22Rv1 (cell line): ENCODE results near the gene PIGH.
"Not testable (repeated sequence)": the region's sequence is repeated elsewhere in the genome, so short reads cannot be mapped to it uniquely, and the experiment has no call there.

Experiments used
- CTCF ChIP-seq: fragments of 450-650 bp; IDR thresholded peaks from 2 replicates; pipeline ENCODE4 v1.5.1; 2017; ENCODE audit warnings: mild to moderate bottlenecking
- ZFX ChIP-seq: fragments of 450-650 bp; IDR thresholded peaks from 2 replicates; pipeline ENCODE4 v1.6.1; 2017; ENCODE audit warnings: antibody characterized with exemption, borderline replicate concordance

- TF ChIP-seq CTCF, ZFX: not testable (repeated sequence)
Measured at GRCh38 chr14:67600562-67600974, 500 bp upstream of the PIGH start.
